NCI-H2171 (cell line): ENCODE measurements around the gene DET1.
"Not testable (repeated sequence)": the region's sequence is repeated elsewhere in the genome, so short reads cannot be mapped to it uniquely, and the experiment has no call there.

Experiments used
- DNase-seq: peaks from one replicate; lab custom pipeline; 2025; lab: John Stamatoyannopoulos, UW

The DET1 gene

GRCh38 chr15:88546248-88547129, at the start of gene DET1:
DET1 (minus strand) TSS chr15:88546681; CDS start chr15:88531705, 14,976 bp downstream.
- peak; percentile 97 for DNase-seq

DNA sequence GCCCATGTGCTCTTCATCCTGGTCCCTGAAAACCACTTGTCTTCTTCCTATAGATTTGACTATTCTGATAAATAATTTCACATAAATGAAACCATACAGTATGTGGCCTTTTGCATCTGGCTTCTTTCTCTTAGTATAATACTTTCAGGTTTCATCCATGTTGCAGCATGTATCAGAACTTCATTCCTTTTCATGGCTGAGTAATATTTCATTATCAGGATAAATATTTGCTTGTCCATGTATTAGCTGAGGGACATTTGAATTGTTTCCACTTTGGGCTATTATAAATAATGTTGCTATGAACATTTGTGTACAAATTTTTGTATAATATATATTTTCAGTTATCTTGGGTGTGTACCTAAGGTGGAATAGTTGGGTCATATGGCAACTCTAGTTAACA, 44.9 kb upstream of the DET1 start:
- DNase-seq, result no peak

GRCh38 chr15:88590759-88591158, 44.3 kb upstream of the DET1 start:
- DNase-seq, result no peak

- DNase-seq, result no peak
Observed at GRCh38 chr15:88586401-88587162, 40.1 kb upstream of the DET1 start.

DNA sequence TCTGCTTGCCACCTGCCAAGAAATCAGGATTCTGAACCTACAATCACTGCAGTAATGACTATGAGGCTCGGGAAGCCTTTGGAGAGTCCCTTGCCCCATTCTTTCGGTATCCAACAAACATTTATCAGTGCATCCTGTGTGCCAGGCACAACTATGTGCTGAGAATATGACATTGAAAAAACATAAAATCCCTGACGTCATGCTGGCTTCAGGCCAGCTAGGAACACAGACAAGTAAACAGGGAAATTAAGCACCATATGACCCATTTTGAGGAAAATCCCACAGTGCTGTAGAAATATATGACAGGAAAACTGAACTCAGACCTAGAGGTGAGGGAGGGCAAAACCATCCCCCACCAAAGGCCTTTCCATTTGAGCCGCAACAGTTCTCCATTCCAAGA, 34.1 kb upstream of the DET1 start:
- no peak for DNase-seq

- DNase-seq, result no peak
Observed at GRCh38 chr15:88579322-88579721, 32.8 kb upstream of the DET1 start.

- no peak for DNase-seq
Observed at GRCh38 chr15:88574655-88575054, 28.2 kb upstream of the DET1 start.

DNA sequence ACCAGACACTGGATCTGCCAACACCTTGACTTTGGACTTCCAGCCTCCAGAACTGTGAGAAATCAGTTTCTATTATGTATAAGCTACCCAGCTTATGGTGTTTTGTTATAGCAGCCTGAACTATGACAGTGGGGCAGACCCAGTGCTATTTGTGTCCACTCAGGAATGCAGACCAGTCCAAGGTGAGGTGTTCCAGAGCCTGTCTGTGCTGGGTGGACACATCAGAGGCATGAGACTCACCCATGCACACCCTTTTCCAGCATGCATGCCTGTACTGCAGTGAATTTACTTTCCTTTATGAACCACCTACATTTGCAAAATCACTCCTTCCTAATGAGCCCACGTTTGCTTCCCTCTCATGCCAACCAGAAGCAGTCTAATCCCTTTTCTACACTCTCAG, 27.6 kb upstream of the DET1 start:
- DNase-seq, result no peak

DNA sequence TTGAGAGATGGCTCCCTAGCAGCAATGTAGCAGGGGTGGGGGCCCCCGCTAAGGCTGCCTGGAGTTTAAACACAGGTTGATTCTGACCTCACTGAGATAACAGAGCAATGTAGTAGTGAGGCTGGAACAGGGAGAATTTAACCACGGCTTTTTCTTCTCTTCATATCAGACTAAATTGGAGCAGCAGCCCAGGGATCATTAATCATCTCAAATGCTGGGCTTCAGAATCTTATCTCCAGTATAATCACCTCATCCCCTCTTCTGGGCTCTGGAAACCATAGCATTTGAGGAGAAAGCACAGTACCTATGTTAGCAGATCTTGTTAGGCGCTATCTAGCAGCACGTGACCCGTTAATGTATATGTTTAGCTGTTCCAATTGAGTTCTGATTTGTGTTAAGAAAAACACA, 25.4 kb upstream of the DET1 start:
- peak; percentile 52 for DNase-seq

- DNase-seq, result peak; percentile 57
Observed at GRCh38 chr15:88571153-88571851, 24.8 kb upstream of the DET1 start.

DNA sequence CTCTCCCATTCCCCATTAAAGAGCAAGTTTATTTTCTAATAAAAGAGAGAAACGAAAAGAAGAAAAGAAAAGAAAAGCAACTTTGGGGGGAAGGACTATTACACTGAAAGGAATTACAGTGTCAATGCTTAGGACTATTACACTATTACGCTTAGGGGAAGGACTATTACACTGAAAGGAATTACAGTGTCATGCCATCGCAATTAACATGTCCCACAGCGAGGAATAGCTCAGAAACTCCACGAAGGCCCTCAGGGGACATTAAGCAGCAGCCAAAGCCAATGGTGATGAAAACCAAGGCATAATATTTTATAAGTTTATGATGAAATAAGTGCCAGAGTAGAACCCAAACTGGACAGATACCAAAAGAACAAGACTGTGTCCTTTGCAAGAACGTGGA, 22.1 kb upstream of the DET1 start:
- no peak for DNase-seq

DNA sequence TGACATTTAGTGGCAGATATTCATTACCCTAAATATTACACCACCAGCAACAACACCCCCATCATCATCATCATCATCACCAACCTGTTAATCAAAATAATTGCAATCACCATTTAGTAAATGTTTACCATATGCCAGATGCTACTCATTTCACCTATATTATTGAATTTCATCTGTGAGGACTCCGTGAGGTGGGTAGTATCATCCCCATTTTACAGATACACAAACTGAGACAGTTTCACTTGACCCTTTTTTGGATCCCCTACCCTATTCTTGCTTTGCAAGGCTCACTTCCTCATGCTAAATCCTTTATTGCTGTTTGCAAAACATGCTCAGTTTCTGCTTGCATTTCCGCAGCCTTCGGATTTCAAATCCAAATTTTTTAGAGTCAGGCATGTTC, 18.3 kb upstream of the DET1 start:
- DNase-seq, result no peak

DNA sequence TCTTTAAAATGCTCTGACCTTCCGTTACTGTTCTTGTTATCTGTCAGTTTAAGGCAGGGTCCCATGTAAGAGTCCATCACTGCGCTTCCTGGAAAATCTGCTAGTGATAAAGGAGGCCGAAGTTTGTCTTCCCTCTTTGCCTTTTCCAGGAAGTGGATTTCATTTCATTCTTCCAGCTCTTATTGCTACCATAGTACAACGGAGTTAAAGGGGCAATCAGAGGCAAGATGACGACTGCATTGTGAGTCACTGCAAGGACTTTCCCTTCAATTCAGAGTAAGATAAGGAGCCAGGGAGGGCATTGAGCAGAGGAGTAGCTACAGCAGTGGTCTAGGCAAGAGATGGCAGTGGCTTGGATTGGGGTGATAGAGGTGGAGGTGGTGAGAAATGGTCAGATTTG, 17.2 kb upstream of the DET1 start:
- no peak for DNase-seq

DNA sequence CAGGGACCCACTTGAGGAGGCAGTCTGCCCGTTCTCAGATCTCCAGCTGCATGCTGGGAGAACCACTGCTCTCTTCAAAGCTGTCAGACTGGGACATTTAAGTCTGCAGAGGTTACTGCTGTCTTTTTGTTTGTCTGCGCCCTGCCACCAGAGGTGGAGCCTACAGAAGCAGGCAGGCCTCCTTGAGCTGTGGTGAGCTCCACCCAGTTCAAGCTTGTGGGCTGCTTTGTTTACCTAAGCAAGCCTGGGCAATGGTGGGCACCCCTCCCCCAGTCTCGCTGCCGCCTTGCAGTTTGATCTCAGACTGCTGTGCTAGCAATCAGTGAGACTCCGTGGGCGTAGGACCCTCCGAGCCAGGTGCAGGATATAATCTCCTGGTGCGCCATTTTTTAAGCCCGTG, 13.1 kb upstream of the DET1 start:
- not testable (repeated sequence) for DNase-seq

GRCh38 chr15:88558026-88558425, 11.5 kb upstream of the DET1 start:
- not testable (repeated sequence) for DNase-seq

DNA sequence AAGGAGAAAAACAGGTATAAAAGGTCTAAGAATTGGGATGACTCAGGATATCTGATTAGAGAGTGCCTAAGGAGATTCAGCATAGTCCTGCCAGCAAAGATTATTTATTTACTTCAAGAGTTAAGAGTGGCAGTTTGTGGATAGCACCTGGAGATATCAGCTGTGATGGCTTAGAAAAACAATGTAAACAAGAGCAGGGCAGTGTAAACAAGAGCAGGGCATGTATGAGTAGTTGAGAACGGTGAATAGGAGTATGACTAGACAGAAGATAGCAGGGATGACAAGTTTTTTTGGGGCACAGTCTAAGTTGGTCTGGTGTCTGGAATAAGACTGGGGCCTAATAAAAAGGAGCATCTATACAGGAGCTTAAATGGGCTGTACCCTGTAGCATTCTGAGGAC, 1.5 kb upstream of the DET1 start:
- DNase-seq, result not testable (repeated sequence)

DNA sequence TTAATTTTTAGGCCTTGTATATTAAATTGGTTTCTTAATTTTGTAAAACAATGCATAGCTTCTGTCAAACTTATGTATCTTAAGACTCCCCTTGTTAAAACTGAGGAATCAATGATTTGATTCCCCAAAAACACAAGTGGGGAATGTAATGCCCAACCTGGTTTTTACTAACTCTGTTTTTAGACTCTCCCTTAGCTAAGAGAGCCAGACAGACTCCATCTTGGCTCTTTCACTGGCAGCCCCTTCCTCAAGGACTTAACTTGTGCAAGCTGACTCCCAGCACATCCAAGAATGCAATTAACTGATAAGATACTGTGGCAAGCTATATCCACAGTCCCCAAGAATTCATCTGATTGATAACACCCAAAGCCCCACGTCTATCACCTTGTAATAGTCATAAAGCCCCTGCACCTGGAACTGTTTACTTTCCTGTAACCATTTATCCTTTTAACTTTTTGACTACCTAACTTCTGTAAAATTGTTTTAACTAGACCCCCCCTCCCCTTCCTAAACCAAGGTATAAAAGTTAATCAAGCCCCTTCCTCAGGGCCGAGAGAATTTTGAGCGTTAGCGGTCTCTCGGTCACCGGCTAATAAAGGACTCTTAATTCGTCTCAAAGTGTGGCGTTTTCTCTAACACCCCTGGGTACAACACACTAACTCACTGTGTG, 768 bp downstream of the DET1 start:
- DNase-seq, result not testable (repeated sequence)

DNA sequence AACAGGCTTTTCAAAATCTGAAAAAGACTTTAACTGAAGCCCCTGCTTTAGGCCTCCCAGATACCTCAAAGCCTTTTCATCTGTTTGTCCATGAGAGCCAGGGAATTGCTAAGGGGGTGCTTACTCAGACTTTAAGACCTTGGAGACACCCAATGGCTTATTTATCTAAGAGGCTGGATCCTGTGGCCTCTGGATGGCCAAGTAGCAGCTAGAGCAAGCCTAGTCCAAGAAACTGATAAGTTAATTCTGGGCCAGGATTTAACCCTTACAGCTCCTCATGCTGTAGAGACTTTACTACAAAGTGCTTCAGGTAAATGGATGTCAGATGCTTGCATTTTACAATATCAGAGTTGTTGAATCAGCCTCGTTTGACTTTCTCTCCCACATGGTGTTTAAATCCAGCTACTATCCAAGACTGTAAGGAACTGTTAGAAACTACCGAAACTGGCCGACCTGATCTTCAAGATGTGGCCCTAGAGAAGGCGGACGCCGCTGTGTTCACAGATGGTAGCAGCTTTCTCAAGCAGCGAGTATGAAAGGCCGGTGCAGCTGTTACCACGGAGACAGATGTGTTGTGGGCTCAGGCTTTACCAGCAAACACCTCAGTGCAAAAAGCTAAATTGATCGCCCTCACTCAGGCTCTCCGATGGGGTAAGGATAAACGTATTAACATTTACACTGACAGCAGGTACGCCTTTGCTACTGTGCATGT, 3.3 kb downstream of the DET1 start:
- no peak for DNase-seq

DNA sequence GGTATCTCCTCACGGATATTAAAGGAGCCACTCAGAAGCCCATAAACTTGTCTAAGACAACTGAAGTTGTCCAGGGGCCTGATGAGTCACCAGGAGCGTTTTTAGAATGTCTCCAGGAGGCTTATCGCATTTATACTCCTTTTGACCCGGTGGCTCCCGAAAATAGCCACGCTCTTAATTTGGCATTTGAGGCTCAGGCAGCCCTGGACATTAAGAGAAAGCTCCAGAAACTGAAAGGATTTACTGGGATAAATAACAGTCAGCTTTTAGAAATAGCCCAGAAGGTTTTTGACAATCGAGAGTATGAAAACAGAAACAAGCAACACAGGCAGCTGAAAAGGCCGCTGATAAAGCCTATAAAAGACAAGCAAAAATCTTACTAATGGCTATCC, 4.1 kb downstream of the DET1 start:
- DNase-seq, result no peak

- no peak for DNase-seq
Observed at GRCh38 chr15:88541709-88542341, 4.7 kb downstream of the DET1 start.

DNA sequence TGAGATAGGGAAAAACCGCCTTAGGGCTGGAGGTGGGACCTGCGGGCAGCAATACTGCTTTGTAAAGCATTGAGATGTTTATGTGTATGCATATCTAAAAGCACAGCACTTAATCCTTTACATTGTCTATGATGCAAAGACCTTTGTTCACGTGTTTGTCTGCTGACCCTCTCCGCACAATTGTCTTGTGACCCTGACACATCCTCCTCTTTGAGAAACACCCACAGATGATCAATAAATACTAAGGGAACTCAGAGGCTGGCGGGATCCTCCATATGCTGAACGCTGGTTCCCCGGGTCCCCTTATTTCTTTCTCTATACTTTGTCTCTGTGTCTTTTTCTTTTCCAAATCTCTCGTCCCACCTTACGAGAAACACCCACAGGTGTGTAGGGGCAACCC, 5.4 kb downstream of the DET1 start:
- not testable (repeated sequence) for DNase-seq
